Cerebellar nuclear complex (tissue), 1 donor: ENCODE measurements around the gene IFI30.

ENCODE experiments used
- DNase-seq, 2 experiments: peaks; one replicate each; lab custom pipeline; 2025; lab: John Stamatoyannopoulos, UW

IFI30 gene

DNA sequence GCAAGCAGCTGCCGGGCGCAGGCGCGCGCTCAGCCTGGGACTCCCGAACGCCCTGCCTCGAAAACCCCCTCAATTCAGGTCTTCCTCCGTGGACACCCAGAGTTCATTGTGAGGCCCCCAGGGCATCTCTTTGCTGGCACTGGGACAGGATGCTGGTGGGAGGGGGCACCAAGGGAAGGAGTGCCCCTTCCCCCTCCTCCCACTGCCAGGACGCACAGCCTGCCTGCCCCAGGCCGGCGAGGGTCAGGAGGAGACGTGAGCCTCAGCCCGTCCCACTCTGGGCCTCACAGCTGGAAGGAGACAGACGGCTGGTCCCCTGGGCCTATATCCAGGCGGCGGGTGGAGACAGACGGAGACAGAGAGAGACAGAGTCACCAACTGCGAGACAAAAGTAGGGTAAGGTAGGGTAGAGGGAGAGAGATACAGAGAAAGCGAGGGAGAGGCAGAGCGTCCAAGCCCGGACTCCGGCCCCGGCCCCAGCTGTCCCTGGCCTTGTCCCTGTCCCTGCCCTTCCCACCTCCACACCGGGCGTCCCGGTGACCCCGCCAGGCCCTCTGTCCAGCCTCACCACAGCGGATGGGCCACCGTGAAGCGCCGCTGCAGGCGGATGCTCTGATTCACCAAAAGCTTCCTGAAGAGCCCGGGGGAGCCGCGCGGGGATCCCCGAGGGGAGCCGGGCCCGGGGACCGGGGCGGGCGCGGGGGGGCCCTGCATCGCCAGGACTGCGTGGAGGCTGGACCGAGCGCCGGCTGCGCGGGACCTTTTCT lies 52.3 kb downstream of the IFI30 start, which contains the start of gene PDE4C:
PDE4C (minus strand) TSS at position 737 of the 767 bp plus-strand sequence; CDS start at position 714, 23 bp downstream.
- DNase-seq, result no peak

DNA sequence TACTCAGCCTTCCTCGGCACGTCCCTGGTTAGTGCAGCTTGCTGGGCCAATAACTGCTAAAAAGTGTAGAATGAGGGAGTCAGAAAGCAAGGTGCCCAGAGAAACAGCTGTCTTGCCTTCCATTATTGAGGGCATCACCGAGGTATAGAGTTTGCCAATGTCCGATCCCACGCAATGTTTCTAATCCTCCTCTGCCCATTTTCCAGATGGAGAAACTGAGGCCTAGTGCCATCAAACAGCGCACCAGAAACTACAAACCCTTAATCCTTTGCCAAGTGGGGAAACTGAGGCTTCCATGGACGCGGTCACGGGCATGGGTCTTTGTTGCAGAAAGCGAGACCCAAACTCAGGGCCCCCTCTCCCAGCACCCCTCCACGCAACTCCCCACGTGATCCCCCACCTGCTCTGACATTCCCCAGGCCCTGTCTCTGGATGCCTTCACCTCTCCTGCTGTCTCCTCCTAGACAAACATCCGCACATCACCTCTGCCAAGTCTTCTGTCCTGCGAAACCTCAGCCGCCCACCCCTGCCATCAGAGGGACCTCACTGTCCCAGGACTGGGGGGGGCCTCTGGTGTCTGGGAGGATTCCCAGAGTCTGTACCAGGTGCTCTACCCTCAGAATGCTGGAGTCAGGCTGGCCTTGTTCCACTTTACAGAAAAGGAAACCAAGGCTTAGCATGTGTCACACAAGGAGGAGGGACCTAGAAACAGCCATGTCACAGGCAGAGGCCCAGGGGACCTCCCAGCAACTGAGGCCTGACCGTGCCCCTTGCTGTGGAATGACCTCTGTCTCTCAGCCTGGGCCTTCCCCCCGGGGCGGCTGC lies 53.6 kb downstream of the IFI30 start:
- DNase-seq, result no peak
